SK-N-SH (cell line): ENCODE results near the gene XRCC3. TPM values are rescaled to one million over a fixed set of nuclear protein-coding genes. Genes with fewer than 3 reads are reported as not detected.

Source experiments
- CTCF ChIA-PET: fragments of 300-600, 350-600 bp; formaldehyde crosslinking; extraction: SDS; loops from one replicate; lab custom pipeline; 2021; lab: Yijun Ruan, JAX
- POLR2A ChIA-PET: fragments of 350-600 bp; sonication (Branson Sonifier 250); formaldehyde crosslinking; extraction: SDS; loops from one replicate; lab custom pipeline; 2020; ENCODE audit warnings: antibody characterized with exemption, inconsistent platforms; lab: Yijun Ruan, JAX
- DNase-seq: peaks from one replicate; pipeline ENCODE4 v3.0.0; 2012
- H2AFZ ChIP-seq: fragments of 200-600 bp; sonication (generic); 2 replicates; pipeline ENCODE4 v1.8.1; 2016; ENCODE audit warnings: antibody characterized with exemption, mild to moderate bottlenecking, low read depth
- H3F3A ChIP-seq: fragments of 200-600 bp; sonication (generic); replicated peaks from 2 replicates; pipeline ENCODE3; 2016; ENCODE audit warnings: antibody characterized with exemption, mild to moderate bottlenecking; ENCODE audit not compliant: insufficient read depth
- H3K27ac ChIP-seq, 2 experiments: fragments of 200-500 bp in 1 of 2; fragments of 200-600 bp in 1 of 2; sonication (Bioruptor generic) in 1 of 2; sonication (generic), shearing (Covaris generic) in 1 of 2; 2 replicates each; pipeline versions ENCODE4 v1.5.1 to v1.6.1; 2014 to 2016; ENCODE audit warnings: low read depth in 2 of 2, inconsistent platforms in 1 of 2, low read length in 1 of 2, mild to moderate bottlenecking in 1 of 2, mixed read lengths in 1 of 2
- H3K27me3 ChIP-seq: fragments of 200-600 bp; sonication (generic), shearing (Covaris generic); 2 replicates; pipeline ENCODE4 v1.6.1; 2016; ENCODE audit warnings: mixed run types; ENCODE audit not compliant: insufficient read depth
- H3K36me3 ChIP-seq, 2 experiments: fragments of 200-500 bp in 1 of 2; fragments of 200-600 bp in 1 of 2; sonication (Bioruptor generic) in 1 of 2; sonication (generic) in 1 of 2; replicated peaks in 1 of 2; 2 replicates each; pipeline versions ENCODE3 to v1.5.1; 2014 to 2016; ENCODE audit warnings: low read length in 1 of 2, mild to moderate bottlenecking in 1 of 2; ENCODE audit not compliant: insufficient read depth in 2 of 2, control insufficient read depth in 1 of 2
- H3K4me1 ChIP-seq, 2 experiments: fragments of 200-500 bp in 1 of 2; fragments of 200-600 bp in 1 of 2; sonication (Bioruptor generic) in 1 of 2; sonication (generic), shearing (Covaris generic) in 1 of 2; 2 replicates each; pipeline versions ENCODE4 v1.5.1 to v1.6.1; 2014 to 2016; ENCODE audit warnings: low read depth in 1 of 2, low read length in 1 of 2, mixed run types in 1 of 2; ENCODE audit not compliant: insufficient read depth in 2 of 2, control insufficient read depth in 1 of 2
- H3K4me2 ChIP-seq: fragments of 200-600 bp; sonication (generic), shearing (Covaris generic); 2 replicates; pipeline ENCODE4 v1.6.1; 2017; ENCODE audit warnings: mixed run types
- H3K4me3 ChIP-seq, 2 experiments: fragments of 200-500 bp in 1 of 2; fragments of 200-600 bp in 1 of 2; sonication (Bioruptor generic) in 1 of 2; sonication (generic), shearing (Covaris generic) in 1 of 2; 2 replicates each; pipeline versions ENCODE4 v1.5.1 to v1.8.1; 2014 to 2016; ENCODE audit warnings: low read depth in 2 of 2, inconsistent platforms in 1 of 2, low read length in 1 of 2, mild to moderate bottlenecking in 1 of 2, mixed read lengths in 1 of 2, moderate library complexity in 1 of 2
- H3K79me2 ChIP-seq: fragments of 200-600 bp; sonication (generic); 2 replicates; pipeline ENCODE4 v1.8.1; 2017; ENCODE audit warnings: mild to moderate bottlenecking; ENCODE audit not compliant: insufficient read depth
- H3K9ac ChIP-seq: fragments of 200-600 bp; sonication (generic); 2 replicates; pipeline ENCODE4 v1.6.1; 2017; ENCODE audit warnings: mixed run types
- H3K9me2 ChIP-seq: fragments of 200-600 bp; sonication (generic); 2 replicates; pipeline ENCODE4 v1.6.1; 2017; ENCODE audit warnings: mixed run types
- H3K9me3 ChIP-seq: fragments of 200-600 bp; sonication (generic); 2 replicates; pipeline ENCODE4 v1.6.1; 2017; ENCODE audit warnings: mixed run types, mild to moderate bottlenecking, moderate library complexity
- H4K20me1 ChIP-seq: fragments of 200-600 bp; sonication (generic); 2 replicates; pipeline ENCODE4 v1.6.1; 2017; ENCODE audit warnings: mild to moderate bottlenecking, mixed run types; ENCODE audit not compliant: insufficient read depth
- ELF1 ChIP-seq: IDR thresholded peaks from 2 replicates; pipeline ENCODE4 v1.4.0; 2012
- EZH2phosphoT487 ChIP-seq: fragments of 200-600 bp; sonication (generic); IDR thresholded peaks from 2 replicates; pipeline ENCODE4 v1.6.1; 2017; ENCODE audit warnings: low read depth, mixed run types, mild to moderate bottlenecking, antibody characterized with exemption, moderate library complexity, borderline replicate concordance
- FOSL2 ChIP-seq: IDR thresholded peaks from 2 replicates; pipeline ENCODE4 v1.4.0; 2012; ENCODE audit warnings: low read depth, mild to moderate bottlenecking, moderate library complexity, borderline replicate concordance
- FOXJ3 ChIP-seq: sonication (generic); formaldehyde crosslinking; IDR thresholded peaks from 2 replicates; pipeline ENCODE4 v1.5.1; 2020; ENCODE audit warnings: mild to moderate bottlenecking, missing genetic modification reagents
- GATA2 ChIP-seq: sonication (generic); formaldehyde crosslinking; IDR thresholded peaks from 2 replicates; pipeline ENCODE4 v1.5.0; 2020; ENCODE audit warnings: mild to moderate bottlenecking, missing genetic modification reagents
- JUND ChIP-seq: IDR thresholded peaks from 2 replicates; pipeline ENCODE4 v1.4.0; 2012
- NRF1 ChIP-seq: IDR thresholded peaks from 2 replicates; pipeline ENCODE4 v1.6.1; 2012; ENCODE audit warnings: low read depth, mild to moderate bottlenecking, low read length
- RXRA ChIP-seq: IDR thresholded peaks from 2 replicates; pipeline ENCODE4 v1.4.0; 2012; ENCODE audit warnings: low read depth, mild to moderate bottlenecking, borderline replicate concordance
- YY1 ChIP-seq: IDR thresholded peaks from 2 replicates; pipeline ENCODE4 v1.4.0; 2012; ENCODE audit warnings: low read depth, mild to moderate bottlenecking
- WGBS: methylation state at CpG from one replicate; pipeline ENCODE4 v1.1.6; 2017; ENCODE audit warnings: low lambda C conversion rate; 5-methylcytosine and 5-hydroxymethylcytosine counted together
- polyA plus RNA-seq, 3 experiments: library from polyadenylated mRNA; depleted of rRNA; stranded (reverse); fragments of >200 nt; gene quantifications; 2 replicates each; pipeline ENCODE4 v1.2.3, GENCODE V29; 2012
- TF ChIP-seq, protein P1 (sequence below): IDR thresholded peaks from 2 replicates; pipeline ENCODE4 v1.4.0; 2012; ENCODE audit warnings: low read depth, borderline replicate concordance
- TF ChIP-seq, protein P2 (sequence below): IDR thresholded peaks from 2 replicates; pipeline ENCODE4; 2012
- TF ChIP-seq, protein P3 (sequence below): IDR thresholded peaks from 2 replicates; pipeline ENCODE4 v1.4.0; 2012; ENCODE audit warnings: low read depth
- TF ChIP-seq, protein P4 (sequence below): IDR thresholded peaks from 2 replicates; pipeline ENCODE4 v1.6.1; 2012; ENCODE audit warnings: mild to moderate bottlenecking, low read depth, low read length, moderate library complexity

XRCC3 gene
- polyA plus RNA-seq, 1 of the 3 experiments (the other 2 are of a cell fraction) = 11.7 TPM

DNA sequence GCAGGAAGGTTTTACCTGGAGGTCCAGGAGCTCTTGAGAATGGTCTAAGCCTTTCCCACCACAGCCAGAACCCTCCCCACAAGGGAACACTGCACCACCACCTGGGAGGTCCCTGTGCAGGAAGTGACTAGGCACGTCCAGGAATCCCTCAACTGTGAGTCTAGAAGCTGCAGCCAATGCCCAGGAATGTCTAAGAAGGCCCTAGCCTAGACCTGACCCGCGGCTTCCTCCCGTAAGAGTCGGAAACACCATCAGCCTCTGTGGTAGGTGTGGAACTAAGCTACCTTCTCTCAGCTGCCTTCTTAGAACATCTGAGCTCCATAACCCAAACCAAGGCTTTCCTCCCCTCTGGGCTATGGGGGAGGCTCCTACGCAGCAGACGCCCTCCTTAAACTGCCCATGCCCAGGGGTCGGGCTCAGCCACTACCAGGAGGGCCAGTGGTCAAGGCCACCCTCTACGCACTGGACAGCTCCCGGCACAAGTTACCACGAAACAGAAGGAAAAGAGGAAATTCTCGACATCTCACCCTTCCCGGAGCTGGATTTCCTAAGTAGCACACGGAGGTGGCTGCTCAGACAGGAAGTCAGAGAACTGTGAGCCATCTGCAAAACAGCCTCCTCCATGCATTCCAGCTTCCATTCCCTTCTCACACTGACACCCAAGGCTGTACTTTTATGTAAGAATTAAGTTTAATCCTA lies 25.9 kb upstream of the XRCC3 start:
- Histone ChIP-seq H4K20me1 (no peaks in the 10 kb centered on the region), H3K9ac (no peak overlapping the region), H3K9me3 (no peaks in the 10 kb centered on the region), H2AFZ (no peak overlapping the region), H3K27ac (no peak overlapping the region), H3K27me3 (no peaks in the 10 kb centered on the region), H3K36me3 (peaks cover 0 to 25% of the 10 kb centered on the region in 2 experiments), H3K4me2 (no peak overlapping the region), H3K79me2 (no peaks in the 10 kb centered on the region), H3F3A (no peaks in the 10 kb centered on the region), H3K9me2 (no peaks in the 10 kb centered on the region), H3K4me3 (no peak overlapping the region), H3K4me1 (no peaks in the 10 kb centered on the region; a peak in 1 of 4 replicates)
- ChIA-PET CTCF (interaction anchor here (0.8 to 1.2 kb wide), 2 partner anchors 19 to 21 kb away, joined by 3 read pairs; no protein-coding TSS in a partner anchor), POLR2A (no interaction called here)
- DNase-seq = no peak
- no peak for TF ChIP-seq FOSL2
- no peak for TF ChIP-seq GATA2 (CRISPR knock-in tag)
- TF ChIP-seq NRF1 = no peak
- TF ChIP-seq, protein P1, sequence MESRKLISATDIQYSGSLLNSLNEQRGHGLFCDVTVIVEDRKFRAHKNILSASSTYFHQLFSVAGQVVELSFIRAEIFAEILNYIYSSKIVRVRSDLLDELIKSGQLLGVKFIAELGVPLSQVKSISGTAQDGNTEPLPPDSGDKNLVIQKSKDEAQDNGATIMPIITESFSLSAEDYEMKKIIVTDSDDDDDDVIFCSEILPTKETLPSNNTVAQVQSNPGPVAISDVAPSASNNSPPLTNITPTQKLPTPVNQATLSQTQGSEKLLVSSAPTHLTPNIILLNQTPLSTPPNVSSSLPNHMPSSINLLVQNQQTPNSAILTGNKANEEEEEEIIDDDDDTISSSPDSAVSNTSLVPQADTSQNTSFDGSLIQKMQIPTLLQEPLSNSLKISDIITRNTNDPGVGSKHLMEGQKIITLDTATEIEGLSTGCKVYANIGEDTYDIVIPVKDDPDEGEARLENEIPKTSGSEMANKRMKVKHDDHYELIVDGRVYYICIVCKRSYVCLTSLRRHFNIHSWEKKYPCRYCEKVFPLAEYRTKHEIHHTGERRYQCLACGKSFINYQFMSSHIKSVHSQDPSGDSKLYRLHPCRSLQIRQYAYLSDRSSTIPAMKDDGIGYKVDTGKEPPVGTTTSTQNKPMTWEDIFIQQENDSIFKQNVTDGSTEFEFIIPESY = no peak
- TF ChIP-seq EZH2phosphoT487 = no peak
- TF ChIP-seq, protein P2, sequence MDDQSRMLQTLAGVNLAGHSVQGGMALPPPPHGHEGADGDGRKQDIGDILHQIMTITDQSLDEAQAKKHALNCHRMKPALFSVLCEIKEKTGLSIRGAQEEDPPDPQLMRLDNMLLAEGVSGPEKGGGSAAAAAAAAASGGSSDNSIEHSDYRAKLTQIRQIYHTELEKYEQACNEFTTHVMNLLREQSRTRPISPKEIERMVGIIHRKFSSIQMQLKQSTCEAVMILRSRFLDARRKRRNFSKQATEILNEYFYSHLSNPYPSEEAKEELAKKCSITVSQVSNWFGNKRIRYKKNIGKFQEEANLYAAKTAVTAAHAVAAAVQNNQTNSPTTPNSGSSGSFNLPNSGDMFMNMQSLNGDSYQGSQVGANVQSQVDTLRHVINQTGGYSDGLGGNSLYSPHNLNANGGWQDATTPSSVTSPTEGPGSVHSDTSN = no peak
- no peak for TF ChIP-seq RXRA
- TF ChIP-seq FOXJ3 = no peak
- no peak for TF ChIP-seq ELF1
- TF ChIP-seq YY1 = no peak
- TF ChIP-seq, protein P3, sequence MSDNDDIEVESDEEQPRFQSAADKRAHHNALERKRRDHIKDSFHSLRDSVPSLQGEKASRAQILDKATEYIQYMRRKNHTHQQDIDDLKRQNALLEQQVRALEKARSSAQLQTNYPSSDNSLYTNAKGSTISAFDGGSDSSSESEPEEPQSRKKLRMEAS = no peak
- TF ChIP-seq, protein P4, sequence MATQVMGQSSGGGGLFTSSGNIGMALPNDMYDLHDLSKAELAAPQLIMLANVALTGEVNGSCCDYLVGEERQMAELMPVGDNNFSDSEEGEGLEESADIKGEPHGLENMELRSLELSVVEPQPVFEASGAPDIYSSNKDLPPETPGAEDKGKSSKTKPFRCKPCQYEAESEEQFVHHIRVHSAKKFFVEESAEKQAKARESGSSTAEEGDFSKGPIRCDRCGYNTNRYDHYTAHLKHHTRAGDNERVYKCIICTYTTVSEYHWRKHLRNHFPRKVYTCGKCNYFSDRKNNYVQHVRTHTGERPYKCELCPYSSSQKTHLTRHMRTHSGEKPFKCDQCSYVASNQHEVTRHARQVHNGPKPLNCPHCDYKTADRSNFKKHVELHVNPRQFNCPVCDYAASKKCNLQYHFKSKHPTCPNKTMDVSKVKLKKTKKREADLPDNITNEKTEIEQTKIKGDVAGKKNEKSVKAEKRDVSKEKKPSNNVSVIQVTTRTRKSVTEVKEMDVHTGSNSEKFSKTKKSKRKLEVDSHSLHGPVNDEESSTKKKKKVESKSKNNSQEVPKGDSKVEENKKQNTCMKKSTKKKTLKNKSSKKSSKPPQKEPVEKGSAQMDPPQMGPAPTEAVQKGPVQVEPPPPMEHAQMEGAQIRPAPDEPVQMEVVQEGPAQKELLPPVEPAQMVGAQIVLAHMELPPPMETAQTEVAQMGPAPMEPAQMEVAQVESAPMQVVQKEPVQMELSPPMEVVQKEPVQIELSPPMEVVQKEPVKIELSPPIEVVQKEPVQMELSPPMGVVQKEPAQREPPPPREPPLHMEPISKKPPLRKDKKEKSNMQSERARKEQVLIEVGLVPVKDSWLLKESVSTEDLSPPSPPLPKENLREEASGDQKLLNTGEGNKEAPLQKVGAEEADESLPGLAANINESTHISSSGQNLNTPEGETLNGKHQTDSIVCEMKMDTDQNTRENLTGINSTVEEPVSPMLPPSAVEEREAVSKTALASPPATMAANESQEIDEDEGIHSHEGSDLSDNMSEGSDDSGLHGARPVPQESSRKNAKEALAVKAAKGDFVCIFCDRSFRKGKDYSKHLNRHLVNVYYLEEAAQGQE = no peak
- TF ChIP-seq JUND = no peak
- WGBS = 94% methylated on average over 14 of the region's 14 CpGs
